Stimulated activated CD4-positive, alpha-beta T cell treated with anti-CD3 and anti-CD28 coated beads, Interleukin-4, amount 100 ng/mL, for 24 hours (primary cell): Measurements from ENCODE around the gene DCAF6.
"Not testable (repeated sequence)": the region's sequence is repeated elsewhere in the genome, so short reads cannot be mapped to it uniquely, and the experiment has no call there.

ENCODE experiments used
- DNase-seq: peaks from one replicate; pipeline ENCODE4 v3.0.0-alpha.2; 2020

The DCAF6 gene

DNA sequence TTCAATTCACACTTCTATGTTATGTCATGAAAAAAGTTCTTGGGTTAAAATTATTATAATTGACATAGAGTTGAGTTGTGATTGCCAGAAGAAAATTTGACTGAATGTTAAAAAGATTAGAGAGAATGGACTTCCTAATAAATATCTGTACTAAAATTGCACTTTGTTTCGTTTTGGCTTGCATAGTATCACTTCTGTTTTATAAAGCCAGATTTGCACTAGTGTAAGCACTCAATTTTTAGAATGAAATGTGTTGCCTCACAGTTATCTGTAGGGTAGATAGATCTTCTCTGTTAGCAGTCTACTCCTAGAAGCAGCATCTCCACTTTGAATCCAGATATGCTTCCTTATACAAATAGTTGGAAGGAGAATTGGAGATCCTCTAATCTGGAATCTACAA lies 95.5 kb downstream of the DCAF6 start:
- no peak for DNase-seq

DNA sequence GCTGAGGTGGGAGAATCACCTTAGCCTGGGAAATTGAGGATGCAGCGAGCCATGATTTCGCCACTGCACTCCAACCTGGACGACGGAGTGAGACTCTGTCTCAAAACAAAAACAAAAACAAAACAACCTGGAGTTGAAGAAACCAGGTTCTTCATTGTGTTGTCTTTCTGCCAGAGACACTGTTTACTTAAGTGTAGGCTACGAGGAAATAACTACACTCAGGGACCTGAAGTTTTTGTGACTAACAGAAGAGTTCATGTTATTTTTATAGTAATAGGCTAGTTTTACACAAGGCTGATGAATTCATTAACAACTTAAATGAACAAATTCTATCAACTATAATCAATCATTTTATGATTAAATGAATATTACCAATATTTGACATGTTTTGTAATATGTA lies 98.9 kb downstream of the DCAF6 start:
- DNase-seq, result no peak

DNA sequence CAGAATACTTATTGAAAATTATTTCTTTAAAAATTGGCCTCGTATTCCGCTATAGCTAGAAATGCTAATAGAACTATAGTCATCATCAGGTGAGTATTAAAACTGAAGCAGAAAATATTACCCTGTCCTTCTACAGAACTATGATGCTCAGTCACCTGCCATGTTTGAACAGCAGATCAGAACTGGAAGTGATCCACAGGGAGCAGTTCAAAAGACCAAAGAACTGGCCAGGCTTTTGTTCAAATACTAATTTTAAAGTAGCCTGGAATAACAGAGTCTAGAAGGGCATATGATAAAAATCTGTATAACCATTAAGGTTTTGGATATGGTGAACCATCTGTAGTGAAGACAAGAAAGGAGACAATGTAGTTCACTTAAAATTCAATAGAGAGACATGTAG lies 105.9 kb downstream of the DCAF6 start:
- DNase-seq, result no peak

DNA sequence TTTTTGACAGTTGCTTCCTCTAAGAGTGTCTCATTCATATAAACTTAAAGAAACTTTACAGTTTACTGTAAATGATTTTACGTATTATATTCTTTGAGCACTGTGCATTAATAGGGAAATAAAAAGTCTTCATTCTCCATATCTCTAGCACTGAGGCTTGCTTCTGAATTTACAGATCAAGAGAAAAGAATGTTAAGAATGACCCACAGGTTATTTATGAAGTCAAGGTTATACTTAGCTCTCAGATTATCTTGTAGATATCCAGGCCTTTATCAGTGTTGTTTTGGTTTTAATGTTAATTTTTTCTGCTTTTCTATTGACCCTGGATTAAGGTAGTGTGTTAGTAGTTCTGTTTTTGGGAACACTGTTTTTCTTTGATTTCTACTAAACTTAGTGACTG lies 108.8 kb downstream of the DCAF6 start:
- DNase-seq, result no peak

DNA sequence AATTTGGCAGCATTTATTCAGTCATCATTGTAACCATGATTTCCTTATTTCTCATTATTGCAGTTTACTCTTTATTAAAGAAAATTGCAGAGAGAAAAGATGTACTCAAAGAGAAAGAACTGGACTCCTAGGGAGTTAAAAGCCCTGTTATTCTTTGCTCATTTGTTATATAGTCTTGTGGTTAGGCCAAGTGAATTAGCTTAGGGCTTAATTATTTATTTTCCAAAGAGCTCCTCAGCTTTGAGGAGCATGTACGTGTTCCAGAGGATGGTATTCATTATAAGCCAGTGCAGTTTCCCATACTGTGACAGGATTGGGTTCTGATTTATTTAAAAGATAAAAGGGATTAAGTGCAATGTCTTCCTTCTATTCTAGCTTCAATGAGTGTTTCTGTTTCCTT lies 113.8 kb downstream of the DCAF6 start:
- DNase-seq, result no peak

DNA sequence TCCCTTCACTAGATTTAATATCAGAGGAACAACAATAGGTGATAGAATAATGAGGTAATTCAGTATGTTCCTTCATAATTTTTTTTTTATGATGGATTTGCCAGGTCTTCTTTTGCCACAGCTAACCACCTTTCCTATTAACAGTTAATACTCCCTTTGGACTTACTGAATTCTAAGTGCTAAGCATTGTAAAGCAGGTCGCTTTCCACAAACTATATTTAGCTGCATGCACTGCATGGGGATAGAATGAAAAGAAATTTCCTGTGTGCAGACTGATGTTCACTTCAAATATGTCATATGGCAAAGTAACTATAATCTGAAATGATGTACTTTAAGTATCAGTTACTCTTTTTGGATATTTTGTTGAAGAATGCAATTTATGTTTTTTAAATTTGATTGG lies 114.4 kb downstream of the DCAF6 start:
- DNase-seq, result no peak

DNA sequence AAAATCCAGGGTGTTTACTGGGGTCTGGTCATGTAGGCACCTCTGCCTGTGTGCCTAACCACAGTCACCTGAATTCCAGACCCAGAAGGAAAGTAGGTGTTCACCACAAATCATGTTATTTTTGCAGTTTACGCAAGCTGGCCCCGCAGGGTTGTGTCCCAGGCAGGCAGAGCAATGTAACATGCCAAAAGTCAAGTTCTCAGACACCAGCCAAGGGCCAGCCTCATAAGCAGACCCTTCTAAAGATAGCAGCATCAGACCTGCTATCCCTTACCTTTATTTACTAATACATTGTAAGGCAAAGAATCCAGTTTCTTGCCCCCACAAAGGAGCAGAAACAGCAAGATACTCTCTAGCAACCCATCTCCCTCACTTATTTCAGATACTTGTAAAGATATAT lies 117.2 kb downstream of the DCAF6 start:
- no peak for DNase-seq

DNA sequence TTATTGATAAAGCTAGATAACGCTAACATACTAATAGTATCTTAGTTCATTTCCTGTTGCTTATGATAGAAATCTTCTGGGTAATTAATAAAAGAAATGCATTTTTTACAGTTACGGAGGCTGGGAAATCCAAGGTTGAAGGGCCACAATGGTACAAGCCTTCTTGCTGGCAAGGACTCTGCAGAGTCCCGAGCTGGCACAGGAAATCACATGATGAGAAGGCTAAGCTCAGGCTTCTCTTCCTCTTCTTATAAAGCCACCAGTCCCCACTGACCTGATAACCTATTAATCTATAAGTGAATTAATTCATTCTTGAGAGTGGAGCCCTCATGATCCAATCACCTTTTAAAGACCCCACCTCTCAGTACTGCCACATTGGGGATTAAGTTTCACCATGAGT lies 117.6 kb downstream of the DCAF6 start:
- DNase-seq, result no peak

DNA sequence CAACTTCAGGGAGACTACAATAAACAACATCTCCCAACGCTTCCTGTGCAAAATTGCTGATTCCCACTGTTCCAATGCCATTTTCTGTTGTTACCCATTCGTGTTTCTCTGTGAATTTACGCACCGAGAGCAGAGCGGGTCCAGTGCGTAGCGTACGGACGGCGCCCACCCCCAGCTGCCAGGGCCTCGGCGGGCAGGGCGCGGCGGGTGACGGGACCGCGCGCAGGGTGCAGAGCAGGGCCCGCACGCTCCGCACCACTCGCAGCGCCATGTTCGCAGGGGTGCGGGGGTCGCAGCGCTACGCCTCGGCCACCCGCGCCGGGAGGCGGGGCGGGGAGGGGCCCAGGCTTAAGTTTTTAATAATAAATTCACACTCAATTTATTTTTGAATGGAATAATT lies 119.7 kb downstream of the DCAF6 start:
- DNase-seq, result not testable (repeated sequence)

DNA sequence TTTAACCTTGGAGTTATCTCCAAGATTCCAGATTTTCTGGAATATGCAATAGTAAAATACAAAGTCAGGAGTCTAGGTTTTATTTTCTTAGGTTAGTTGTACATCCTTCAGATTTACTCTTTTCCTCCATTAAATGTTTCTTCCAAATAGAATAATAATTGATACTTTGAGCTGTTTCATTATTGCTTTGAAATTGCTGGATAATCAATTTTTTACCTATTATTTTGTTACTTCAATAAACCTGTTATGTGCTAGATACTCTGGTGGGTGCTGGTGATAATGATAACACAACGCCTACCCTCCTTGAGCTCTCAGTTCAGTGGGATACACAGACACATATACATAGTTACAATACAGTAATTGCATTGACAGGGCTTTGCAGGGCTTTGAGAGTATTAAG lies 120.9 kb downstream of the DCAF6 start:
- no peak for DNase-seq

DNA sequence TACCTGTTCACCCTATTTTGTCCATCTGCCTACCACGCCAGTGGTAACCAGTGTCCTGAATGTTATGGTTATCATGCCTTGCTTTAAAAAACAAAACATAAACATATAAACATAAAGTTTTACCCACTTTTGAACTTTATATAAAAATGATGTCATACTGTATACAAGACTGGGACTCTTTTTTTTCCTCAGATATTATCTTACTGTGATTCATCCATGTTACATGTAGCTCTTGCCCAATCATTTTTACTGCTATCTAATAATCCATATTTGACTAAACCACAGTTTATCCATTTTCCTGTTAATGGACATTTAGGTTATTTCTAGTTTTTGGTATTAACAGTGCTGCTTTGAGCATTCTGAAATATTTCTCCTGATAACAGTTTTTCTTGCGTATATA lies 121.4 kb downstream of the DCAF6 start:
- no peak for DNase-seq

DNA sequence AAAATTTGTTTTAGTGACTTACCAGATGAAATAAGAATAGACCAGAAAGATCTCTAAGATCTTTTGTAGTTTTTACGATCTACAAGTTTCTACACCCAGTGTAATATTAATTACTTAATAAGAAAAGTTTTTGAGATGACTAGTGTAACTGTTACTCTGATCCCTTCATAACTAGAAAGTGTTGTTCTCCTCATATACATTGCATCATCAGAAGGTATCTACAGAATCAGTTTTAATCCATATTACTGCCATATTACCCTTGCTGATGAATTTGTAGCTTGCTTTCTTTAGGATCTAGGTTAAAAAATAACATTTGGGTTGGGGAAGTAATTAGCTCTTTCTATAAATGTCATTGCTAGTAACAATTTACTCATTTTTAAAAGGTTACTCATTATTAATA lies 127.7 kb downstream of the DCAF6 start:
- no peak for DNase-seq

DNA sequence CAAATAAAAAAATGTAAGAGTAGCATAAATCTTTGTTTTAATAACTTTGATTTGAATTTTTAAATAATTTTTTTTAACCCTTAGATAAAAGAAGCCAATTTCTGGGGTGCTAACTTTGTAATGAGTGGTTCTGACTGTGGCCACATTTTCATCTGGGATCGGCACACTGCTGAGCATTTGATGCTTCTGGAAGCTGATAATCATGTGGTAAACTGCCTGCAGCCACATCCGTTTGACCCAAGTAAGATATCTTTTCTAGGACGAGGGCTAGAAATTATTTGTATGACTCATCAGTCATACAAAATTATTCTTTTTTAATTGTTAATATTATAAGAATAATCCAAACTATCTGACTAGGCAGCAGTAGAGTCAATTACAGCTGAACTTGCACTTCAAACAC lies 129.0 kb downstream of the DCAF6 start:
- DNase-seq, result no peak

DNA sequence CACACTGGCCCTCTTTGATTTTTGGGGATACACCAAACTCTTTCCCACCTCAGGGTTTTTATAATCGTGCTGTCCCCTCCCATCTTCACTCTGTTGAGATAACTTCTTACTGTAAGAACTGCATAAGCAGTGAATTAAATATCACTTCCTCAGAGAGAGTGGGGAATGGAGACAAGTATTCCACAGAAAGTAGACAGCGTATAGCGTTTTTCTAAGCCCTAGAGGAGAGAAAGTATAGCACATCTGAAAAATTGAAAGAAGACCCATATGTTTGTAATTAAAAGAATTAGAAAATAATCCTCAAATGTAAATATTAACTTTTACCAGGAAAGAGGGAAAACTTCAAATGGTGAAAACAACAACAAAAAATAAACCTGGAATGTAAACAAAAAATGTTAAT lies 132.9 kb downstream of the DCAF6 start:
- DNase-seq, result no peak

DNA sequence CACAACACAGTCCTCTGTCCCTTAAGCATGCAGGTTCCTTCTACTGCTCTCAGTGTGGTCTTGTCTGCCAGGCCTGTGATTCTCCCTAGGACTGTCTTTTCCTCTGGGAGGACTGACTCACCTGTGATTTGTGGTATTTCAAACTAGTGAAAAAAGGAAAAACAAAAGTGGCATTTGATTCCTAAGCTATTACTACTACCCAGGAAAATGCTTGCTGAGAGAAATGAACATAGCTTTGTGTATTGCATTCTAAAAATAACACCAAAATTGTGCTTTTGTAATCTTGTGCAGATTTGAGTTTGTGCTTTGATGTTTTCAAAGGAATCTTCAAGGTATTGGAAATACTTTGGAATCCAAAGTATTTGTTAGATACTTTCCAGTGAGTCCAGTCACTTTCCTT lies 143.3 kb downstream of the DCAF6 start:
- no peak for DNase-seq

DNA sequence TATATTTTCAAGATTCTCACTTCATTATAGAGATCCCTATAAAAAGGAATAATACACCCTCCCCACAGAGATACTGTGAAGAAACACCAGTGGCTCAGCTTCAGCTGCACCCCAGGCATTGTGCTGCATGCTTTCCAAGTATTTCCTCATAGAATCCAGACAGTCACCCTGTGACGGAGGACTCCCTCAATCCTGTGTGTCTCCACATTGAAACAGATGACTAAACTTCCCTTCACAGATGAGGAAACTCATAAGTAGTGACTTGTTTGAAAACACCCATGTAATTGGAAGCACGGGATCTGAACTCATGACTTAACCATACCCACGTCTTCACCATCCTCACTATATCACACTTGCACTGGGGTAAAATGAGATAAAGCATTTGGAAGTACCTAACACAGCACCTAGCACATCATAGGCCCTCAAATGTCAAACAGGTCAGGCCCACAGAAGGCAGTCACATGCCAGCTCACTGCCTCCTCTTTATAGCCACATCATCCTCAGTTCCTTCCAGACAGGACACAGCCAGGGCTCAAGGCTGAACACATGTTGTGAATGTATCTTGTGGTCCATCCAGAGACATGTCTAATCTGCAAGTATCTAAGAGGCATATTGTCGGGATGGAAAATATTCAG lies 145.0 kb downstream of the DCAF6 start:
- no peak for DNase-seq

DNA sequence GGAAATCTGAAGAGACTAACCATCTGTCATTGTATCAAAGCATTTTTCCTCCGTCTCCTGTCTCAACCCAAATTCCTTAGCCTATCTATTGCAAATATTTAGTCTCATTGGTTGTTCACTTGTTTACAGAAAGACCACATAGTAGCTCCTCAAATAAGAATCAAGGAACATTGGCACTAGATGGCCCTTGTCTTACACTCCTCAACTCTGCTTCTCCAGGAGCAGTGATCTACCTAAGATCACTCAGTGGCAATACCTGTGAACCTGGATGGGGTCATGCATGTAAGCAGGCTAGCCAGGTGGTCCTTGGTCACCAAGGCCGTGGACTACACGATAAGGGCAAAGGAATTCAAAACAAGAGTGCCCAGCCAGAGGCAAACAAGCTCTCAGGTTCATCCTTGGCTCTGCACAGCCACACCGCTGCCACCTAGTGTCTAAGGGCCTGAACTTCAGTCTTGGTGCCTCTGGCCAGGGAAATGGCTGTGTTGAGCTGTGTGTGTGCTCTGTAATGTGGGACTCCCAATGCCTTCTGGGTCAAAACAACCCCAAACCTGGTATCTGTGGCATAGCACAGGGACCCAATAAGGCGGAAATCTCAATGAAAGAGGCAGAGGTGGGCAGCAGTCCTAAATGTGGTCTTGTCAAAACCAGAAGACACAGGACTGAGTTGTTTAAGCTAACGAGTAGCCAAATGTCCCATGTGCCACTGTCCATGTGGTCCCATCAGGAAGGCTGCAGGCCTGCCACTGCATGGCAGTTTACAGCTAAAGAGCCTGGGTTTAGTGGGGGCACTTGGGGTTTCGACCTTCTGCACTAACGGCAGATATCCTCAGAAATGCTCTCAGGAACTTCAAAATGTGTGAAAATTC lies 145.8 kb downstream of the DCAF6 start:
- DNase-seq, result peak; percentile 70

DNA sequence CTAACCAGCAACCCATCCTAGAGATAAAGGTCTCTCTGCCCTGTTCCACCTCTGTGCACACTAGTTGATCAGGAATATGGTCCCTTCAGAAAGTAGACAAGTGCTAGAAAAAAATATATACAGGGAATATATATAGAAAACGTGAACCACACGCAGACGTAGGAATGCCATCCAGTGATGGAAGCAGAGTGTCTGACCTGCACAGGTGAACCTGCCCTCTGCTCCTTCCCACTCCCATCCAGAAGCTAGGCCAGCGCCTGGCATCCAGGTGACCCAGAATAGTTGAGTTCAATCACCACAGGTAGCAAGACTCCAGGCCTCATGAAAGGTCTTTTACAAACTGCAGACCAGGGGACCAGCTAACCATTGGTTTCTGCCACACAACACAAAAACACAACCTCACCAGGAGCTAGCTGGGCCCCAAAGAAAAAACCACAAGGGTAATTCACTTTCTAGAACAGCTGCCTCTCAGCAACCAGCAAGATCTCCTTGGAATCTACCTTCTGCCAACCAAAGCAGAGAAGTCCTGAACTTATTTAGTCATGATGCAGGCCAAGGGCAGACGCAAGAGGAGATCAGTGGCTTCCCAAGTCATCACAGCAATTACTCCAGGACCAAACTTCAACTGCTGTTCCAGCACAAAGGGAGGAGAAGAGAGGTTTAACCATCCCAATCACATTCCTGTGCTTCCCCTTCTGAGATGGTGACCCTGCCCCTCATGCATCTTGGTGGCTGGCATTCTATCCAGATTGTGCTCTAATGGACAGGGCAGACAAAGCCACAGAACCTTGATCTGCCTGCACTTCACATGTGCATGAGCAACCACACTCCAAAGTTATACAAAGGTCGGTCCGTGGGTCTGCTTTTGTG lies 147.2 kb downstream of the DCAF6 start:
- DNase-seq, result no peak

DNA sequence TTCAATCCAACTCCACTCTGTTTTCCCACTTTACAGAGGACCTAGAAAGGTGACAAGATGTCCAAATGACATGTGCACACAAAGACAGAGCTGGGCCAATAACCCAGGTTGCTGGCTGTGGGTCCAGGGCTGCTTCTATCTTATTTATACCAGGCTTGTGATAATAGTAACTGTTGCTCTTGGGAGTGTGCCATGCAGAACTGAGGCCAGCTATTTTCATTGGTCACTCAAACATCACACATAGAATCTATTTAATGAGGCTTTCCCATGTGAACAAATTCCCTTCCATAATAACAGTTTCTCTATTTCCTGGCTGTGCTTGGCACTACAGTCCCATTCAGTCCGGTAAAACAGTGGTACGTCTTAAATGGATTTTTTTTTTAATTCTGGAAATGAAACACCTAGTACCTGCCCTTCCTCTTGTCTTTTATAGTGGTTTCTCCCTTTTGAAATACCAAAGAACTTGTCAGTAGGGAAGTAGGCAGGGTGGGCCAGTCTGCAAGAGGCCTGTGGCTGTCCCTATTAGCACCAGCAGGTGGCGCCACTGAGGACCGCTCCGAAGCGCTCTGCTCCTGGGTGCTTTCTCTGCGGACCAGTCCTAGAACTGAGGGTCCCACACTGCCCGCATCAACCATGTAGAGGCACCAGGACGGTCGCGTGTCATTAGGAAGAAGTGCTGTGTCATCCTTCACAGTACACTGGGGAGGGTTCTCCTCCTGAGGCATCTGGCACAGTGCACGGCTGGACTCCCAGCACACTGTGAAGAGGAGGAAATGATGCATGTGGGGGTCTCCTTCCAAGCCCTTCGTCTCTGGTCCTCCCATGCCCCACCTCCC lies 148.1 kb downstream of the DCAF6 start:
- peak; percentile 67 for DNase-seq

DNA sequence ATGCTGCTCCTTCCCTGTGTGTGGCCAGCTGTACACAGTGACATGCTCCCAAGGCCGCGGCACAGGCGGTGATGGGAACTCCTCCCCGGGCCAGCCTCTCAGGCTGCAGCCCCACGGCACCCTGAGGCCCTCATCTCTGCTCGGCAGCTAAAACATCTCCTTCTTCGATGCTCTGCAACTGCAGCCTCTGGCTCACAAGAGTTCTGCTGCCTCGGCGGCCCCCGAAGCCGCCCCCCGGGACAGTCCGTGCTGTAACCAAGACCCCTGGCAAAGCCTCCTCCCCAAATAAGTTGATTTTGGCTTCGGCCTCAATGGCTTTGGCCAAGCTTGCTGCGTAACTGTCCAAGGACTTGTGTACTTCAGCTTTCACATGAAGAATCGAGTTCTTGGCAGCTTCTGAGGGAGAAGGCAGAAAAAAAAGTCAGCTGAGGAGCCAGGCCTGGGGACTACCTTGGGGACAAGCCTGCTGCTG lies 149.0 kb downstream of the DCAF6 start:
- DNase-seq, result no peak

DNA sequence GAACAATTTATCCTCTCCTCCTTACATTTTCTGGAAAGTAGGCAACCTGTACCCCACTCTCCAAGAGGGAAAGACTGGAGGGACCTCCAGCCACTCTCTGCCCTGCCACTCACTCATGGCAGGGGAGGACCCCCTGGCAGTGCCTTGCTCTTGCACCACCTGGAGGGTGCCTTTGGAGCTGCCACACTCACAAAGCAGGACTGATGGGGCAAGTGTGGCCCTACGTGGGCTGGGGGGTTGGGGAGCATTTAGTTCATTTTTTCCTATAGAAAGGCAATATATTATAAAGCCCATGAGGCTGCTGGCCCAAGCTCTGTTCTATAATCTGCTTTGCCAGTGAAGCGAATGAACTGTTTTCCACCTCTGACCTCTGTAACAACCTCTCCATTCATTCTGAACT lies 150.0 kb downstream of the DCAF6 start:
- DNase-seq, result no peak

DNA sequence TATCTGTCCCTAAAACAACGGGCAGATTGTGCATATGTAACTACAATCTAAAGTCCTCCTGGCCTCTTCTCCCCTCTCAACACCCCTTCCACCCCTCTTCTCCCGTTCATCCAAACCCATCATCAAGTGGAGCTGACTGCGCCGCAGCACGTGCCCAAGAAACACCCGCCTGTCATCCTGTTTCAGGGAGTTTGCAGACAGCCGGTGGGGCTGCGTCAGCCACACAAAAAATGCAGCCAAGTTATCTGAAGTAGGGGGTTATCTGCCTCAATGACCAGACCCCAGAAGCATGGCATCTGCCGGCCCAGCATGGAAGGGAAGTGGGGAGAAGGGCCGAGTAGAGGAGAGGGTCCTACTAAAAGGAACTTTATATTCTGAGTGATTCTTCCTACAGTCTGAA lies 151.2 kb downstream of the DCAF6 start:
- no peak for DNase-seq
